HG02571 (cell line): ENCODE results near the gene TMEM43.
"Not testable (repeated sequence)": the region's sequence is repeated elsewhere in the genome, so short reads cannot be mapped to it uniquely, and the experiment has no call there.

Source experiments
- ATAC-seq: cut with Tn5 transposase; IDR thresholded peaks from one replicate; pipeline ENCODE4 v1.9.1; 2021; ENCODE audit warnings: mild to moderate bottlenecking, moderate library complexity; ENCODE audit not compliant: unreplicated experiment

TMEM43 gene, protein sequence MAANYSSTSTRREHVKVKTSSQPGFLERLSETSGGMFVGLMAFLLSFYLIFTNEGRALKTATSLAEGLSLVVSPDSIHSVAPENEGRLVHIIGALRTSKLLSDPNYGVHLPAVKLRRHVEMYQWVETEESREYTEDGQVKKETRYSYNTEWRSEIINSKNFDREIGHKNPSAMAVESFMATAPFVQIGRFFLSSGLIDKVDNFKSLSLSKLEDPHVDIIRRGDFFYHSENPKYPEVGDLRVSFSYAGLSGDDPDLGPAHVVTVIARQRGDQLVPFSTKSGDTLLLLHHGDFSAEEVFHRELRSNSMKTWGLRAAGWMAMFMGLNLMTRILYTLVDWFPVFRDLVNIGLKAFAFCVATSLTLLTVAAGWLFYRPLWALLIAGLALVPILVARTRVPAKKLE

DNA sequence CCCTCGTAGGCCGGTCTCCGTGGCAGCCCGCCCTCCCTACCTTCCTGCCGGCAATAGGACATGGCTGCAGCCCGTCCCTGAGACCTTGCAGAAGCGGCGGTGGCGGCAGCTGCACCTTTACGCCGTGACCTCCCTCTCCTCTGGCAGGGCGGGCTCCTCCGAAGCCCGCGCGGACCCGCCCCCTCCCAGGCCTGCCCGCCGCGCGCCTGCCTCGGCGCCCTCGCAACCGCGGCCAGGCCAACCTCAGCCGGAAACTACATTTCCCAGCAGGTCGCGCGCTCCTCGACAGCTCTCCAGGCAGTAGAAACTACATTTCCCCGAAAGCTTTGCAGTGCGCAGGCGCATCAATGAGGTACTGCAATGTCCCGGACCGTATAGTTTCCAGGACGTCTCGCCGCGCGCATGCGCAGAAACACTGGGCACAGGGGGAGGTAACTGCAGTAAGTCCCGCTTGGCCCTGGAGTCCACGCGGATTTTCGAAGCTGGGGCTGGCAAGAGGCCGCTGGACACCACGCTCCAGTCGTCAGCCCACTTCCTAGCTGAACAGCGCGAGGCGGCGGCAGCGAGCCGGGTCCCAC, at the start of gene TMEM43, which contains the start of gene CHCHD4:
Gene TMEM43, plus strand, starts transcription at position 438 of the 578 bp plus-strand sequence. CDS start 142 bp downstream, outside the sequence.
Gene CHCHD4, minus strand, starts transcription at position 256 of the 578 bp plus-strand sequence. Its CDS starts 194 bp downstream, at position 62.
- ATAC-seq: peak; percentile 82

DNA sequence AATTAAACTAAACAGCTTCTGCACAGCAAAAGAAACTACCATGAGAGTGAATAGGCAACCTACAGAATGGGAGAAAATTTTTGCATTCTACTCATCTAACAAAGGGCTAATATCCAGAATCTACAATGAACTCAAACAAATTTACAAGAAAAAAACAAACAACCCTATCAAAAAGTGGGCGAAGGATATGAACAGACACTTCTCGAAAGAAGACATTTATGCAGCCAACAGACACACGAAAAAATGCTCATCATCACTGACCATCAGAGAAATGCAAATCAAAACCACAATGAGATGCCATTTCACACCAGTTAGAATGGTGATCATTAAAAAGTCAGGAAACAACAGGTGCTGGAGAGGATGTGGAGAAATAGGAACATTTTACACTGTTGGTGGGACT, 49.6 kb upstream of the TMEM43 start:
- not testable (repeated sequence) for ATAC-seq

DNA sequence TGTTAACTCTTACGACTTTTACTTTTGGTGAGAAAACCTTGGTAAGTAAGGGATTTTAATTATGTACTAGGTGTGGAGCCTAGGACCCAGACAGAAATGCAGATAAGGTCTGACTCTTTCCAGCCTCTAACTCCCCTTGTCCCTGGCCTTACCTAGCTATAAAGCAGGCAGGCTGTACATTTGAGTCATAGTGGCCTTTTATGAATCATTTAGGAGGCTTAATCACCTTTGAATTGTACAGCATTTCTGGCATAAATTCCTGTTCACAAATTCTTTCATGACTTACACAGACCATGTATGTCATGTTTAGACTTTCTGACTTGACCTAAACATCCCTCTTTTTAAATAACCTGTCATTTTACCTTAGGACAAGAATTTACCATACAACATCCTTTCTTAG, 47.5 kb upstream of the TMEM43 start:
- no peak for ATAC-seq

DNA sequence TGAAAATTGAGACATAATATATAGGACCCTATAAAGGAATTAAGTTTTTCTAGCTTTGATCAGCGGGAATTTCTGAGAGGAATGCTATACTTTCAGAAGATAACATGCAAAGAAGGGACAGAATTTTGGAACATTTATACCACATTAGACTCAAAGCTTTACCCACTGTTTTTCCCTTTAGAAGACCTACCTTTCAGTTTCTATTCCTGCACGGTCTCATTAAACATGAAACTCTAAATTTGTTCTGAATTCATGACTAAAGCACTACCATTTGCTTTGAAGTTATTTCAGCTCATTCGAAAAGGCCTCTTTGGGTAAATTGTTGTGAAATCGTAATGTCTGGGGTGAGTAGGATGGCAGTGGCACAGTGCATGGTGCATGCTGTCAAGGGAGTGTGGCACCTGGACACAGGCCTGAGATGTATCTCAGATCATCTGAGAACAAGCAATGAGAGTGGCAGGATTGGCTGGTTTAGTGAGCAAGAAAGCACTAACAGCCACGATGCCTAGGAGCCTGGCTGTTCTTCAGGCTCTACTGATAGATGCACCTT, 42.7 kb upstream of the TMEM43 start:
- no peak for ATAC-seq

DNA sequence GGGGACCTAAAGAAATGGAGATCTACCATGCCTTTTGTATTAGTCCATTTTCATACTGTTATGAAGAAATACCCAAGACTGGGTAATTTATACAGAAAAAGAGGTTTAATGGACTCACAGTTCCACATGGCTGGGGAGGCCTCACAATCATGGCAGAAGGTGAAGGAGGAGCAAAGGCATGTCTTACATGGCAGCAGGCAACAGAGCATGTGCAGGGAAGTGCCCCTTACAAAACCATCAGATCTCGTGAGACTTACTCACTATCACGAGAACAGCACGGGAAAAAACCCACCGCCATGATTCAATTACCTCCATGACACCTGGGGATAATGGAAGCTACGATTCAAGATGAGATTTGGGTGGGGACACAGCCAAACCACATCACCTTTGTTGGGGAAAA, 37.4 kb upstream of the TMEM43 start:
- not testable (repeated sequence) for ATAC-seq

DNA sequence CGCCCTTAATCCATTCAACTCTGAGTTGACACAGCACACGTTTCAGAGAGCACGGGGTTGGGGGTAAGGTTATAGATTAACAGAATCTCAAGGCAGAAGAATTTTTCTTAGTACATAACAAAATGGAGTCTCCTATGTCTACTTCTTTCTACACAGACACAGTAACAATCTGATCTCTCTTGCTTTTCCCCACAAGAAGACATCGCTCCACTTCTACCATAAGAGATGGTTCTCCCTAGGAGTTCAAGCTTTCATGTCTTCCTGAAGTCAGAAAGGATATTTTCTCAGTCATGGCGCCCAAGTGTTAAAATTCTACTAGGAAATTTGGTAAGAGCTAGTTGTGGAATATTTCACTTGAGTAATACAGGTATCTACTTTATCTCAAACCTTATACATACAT, 32.9 kb upstream of the TMEM43 start:
- not testable (repeated sequence) for ATAC-seq

DNA sequence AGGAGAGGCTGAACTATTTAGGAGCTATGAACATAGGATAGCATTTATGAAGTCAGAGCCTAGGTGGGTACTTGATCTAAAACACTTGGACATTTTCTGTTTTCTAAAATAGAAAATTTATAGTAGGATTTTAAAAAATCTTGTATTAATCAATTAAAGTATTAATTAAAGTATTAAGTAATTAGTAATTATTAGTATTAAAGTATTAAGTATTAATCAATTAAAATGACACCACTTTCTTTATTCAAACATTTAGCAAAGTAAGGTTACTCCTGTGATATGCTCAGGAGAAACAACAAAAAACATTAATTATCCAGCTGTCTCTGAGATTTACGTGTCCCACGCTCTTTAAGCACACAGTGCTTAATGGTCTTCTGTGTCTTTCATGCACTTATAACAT, 32.4 kb upstream of the TMEM43 start:
- no peak for ATAC-seq

DNA sequence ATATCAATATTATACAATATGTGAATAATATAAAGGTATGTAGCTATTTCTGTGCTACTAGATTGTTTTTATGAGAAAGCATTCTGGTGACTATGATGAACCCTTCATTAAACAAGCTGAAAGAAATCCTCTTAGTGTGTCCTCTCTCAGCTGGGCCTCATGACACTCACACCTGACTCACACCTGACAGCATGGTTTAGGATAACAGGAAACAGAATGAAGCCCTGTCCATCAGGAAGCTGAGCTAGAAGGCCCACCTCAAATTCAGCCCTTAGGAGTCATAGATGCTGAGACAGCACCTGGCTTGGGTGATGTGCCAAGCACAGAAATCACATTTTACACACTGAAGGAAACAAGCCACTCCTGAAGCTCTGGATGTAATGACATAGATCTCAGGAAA, 31.0 kb upstream of the TMEM43 start:
- no peak for ATAC-seq

DNA sequence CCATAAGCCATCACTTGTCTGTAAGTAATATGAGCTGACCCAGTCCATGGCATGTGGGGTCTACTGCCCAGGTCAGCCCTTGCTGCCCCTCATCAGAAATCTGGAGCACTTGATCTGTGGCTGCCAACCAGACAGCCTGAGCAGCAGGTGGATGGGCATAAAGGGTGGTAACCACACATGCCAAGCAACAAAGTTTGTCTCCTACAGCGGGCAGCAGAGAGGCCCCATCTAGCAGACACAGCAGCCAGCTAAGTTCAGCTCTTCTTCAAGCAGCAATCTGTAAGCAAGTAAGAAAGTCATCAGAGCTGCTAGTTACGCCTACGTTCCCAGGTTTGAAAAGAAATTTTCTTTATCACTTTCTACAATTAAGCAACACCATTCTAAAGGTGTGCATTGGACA, 28.1 kb upstream of the TMEM43 start:
- no peak for ATAC-seq

DNA sequence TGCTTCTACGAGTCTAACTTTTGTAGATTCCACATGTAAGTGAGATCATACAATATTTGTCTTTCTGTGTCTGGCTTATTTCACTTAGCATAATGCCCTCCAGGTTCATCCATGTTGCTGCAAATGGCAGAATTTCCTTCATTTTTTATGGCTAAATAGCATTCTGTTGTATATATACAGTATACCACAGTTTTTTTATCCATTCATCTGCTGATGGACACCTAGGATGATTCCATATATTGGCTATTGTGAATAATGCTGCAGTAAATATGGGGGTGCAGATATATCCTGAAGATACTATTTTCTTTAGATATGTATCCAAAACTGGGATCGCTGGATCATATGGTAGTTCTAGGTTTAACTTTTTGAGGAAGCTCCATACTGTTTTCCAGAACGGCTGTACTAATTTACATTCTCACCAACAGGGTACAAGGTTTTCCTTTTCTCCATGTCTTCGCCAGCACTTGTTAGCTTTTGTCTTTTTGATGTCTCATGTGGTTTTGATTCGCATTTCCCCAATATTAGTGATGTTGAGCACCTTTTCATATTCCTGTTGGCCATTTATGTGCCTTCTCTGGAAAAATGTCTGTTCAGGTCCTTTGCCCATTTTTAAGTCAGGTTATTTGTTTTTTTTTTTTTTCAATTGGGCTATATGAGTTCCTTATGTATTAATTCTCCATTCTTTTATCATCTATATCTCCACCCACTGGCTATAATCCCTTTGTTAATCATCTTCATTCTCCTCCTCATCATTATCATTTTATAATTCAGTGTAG, 27.0 kb upstream of the TMEM43 start:
- ATAC-seq: no peak

DNA sequence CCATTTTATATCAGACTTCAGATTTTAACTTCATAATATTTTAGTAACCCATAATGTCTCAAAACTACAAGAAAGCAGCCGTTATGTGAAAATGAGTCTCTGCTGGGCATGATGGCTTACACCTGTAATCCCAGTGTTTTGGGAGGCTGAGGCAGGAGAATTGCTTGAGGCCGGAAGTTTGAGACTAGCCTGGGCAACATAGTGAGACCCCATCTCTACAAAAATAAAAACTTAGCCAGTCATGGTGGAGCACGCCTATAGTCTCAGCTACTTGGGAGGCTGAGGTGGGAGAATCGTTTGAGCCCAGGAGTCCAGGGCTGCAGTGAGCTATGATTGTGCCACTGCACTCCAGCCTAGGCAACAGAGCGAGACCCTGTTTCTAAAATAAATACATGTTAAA, 15.0 kb upstream of the TMEM43 start:
- ATAC-seq: not testable (repeated sequence)

DNA sequence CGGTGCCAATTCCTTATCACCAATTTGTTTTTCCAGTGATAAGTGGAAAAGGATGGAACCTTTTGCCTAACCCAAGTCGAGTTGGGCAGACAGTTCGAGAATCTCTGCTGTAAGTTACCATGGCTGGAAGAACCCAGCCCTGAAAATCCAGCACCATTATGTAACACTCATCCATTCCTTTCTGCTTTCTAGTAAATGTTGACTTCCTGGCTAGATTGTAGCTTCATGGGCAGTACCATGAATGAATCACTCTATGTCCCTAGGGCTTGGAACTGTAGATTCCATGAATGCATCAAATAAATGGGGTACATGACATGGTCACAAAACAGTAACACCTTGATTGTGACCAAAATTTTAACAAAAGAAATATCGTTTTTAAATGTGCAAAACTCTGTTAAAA, 14.2 kb upstream of the TMEM43 start:
- ATAC-seq: no peak

DNA sequence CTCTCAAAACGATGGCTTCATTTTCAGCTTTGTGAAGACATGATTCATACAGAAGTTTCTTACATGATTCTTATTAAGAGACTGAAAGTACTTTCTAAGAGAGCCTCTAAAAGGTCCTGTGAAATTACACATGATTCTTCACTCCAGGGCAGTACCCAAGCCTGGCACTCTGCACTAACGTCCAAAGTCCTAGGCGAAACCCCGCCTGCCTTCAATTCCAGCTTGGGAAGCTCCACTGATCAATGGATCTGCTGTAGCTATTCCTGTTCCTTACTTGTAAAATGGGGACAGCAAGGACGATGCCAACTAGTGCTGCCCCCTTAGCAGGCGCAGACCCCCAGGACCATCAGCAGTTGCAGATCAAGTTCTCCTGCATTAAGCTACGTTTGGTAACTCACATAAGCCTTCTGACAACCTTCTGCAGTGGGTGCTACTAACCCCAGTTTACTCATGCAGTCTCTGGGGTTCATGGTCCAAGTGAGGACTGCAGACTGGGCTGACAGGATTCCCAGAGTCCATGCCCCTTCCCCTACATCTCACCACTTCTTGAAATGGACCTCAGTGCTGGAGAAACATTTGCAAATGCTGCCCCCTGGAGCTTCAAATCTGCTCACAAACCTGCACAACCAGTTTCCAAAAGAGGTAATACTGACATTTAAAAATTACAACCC, 10.8 kb upstream of the TMEM43 start:
- no peak for ATAC-seq

DNA sequence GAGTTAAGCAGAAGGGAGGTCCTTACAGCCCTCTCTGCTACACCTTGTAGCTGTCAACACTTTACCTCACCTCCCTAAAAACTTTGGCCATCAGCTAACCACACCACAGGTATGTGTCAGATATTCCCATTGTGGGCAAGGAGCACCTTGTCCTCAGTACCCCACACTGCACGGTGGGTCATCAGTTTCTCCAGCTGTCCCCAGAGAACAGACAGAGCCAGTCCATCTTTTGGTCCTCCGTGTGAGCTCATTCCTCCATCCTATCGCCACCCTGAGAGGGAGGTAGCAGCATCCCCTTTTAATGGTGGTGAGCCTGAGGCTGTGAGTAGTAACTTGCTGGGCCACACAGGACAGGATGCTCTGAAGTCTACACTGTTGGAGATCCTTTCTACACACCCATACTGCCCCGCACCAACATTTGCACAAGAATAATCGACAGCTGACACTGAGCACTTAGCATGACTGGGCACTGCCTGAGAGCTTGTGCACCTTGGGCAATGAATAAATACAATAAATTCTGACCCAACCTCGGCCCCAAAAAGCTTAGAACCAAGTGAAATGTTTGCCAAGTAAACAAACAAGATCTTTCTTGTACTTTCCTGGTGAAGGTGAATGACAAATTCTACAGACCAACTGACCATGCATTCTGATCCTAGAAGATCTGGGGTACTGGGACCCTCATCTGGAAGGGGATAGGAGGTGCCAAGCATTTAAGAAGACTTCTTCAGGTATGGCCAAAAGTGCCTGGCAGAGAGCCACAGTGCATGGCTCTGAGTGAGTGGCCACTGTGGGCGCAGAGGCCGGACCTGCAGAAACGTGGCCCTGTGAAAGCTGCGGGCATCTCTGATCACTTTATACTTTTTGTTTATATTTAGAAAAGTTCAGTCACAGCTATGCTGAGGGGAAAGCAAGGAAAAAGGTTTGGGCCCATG, 7.1 kb upstream of the TMEM43 start:
- no peak for ATAC-seq

DNA sequence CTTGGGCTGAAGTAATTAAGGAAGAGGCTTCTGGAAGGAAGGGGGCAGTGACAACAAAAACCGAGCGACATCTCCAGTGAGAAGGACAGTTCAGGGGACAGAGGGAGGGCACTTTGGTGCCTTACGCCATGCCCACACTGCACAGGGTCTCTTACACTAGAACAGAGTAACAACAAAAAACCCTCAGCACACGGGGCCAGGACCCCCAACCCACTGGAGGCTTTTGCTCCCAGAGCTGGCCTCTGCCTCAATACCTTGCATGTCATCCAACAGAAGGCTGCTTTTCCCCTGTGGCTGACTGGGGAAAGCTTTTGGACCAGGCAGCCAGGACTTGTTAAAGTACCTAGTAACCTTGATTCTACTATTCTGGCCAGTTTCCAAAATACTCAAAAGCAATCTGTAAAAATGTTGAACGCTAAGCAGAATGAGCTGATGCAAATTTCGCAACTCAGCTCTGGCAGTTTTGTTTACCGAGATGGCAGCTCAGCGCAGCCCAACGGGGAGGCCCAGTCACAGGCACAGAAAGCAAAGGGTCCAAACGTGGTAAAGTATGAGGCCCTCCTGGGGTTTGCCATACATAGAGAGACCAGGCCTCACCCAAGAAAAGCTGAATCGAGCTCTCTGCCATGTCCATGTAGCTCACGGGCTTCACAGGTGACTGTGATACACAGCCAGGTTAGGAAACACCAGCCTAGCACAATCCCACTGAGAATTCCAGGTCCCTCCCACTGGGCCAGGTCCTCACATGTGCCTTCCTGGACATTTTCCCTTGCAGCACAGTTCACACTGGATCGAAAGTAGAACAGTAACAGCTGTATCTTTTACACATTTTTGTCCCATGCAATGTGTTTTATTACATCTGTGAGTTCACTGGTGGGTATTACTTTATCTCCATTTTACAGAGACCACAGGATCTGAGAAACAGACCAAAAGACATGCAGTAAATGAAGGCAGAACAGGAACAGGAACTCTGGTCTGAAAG, 6.2 kb upstream of the TMEM43 start:
- no peak for ATAC-seq

DNA sequence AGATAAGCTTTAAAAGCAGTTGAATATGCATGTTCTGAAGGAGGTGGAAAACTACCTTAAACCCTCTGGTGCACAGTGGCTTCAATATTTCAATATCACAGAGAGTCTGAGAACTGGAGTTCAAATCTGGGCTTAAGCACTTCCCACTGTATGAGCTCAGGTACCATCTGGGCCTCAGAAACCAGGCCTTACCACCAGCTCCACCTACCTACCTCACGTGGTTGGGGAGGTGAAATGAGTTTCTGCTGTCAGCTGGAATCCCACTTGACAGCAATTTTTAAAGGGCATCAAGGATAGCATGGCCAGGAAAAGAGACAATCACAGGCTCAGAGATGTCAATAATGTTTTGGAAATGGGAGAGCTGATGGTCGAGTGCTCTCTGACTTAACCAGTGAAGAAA, 5.2 kb upstream of the TMEM43 start:
- no peak for ATAC-seq

DNA sequence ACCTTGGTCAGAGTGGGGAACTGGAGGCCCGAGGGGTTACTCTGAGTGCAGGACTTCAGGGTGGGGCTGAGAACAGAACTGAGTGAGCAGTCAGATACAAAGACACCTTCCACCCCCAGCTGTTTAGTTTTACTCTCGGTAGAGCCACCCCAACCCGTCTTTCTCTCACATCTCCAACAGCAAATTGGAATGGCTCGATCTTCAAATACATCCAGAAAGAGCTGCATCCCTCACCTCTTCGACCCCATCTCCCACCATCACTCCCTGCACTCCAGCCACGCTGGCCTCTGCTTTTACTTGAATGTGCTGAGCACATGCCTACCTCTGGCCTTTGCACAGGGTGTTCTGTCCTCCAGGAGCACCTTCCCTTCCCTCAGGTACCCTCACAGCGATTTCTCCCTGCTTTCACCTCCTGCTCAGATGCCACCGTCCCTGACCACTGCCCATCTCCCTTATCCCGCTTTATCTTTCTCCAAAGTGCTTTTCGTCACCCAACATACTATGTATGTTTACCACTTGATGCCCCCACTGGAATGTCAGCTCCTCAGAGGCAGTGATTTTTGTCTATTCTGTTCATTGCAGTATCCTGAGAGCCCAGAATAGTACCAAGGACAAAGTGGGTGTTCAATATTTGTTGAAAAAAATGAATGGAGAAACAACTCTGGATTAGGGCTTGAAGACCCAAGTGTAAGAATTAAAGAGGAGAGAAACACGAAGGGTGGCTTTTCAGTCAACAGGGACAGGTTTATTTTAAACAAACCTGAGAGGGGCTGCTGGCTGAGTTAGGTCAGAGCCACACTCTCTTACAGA, 4.5 kb upstream of the TMEM43 start:
- ATAC-seq: no peak
